ENCODE data around the gene KCNK5. TPM values are rescaled to one million over a fixed set of nuclear protein-coding genes. Genes with fewer than 3 reads are reported as not detected.

The KCNK5 gene, protein sequence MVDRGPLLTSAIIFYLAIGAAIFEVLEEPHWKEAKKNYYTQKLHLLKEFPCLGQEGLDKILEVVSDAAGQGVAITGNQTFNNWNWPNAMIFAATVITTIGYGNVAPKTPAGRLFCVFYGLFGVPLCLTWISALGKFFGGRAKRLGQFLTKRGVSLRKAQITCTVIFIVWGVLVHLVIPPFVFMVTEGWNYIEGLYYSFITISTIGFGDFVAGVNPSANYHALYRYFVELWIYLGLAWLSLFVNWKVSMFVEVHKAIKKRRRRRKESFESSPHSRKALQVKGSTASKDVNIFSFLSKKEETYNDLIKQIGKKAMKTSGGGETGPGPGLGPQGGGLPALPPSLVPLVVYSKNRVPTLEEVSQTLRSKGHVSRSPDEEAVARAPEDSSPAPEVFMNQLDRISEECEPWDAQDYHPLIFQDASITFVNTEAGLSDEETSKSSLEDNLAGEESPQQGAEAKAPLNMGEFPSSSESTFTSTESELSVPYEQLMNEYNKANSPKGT
- total RNA-seq (1 to 10 TPM; 1.1 to 1.9 (median 1.4) TPM), polyA plus RNA-seq (1.4 TPM)
- long read RNA-seq, donor 1, partial matches to known transcripts: 1 of 3 reads
- long read RNA-seq, donor 1, other reads (novel, unspliced or antisense): 1 of 3 reads
- long read RNA-seq, donor 2, partial matches to known transcripts: 1 of 1 reads
- long read RNA-seq, donor 2, other reads (novel, unspliced or antisense): 0 of 1 reads
- long read RNA-seq, donor 3, partial matches to known transcripts: 0 of 3 reads
- long read RNA-seq, donor 3, other reads (novel, unspliced or antisense): 1 of 3 reads
- long read RNA-seq, donor 4, partial matches to known transcripts: 0 of 1 reads
- long read RNA-seq, donor 4, other reads (novel, unspliced or antisense): 0 of 1 reads

DNA sequence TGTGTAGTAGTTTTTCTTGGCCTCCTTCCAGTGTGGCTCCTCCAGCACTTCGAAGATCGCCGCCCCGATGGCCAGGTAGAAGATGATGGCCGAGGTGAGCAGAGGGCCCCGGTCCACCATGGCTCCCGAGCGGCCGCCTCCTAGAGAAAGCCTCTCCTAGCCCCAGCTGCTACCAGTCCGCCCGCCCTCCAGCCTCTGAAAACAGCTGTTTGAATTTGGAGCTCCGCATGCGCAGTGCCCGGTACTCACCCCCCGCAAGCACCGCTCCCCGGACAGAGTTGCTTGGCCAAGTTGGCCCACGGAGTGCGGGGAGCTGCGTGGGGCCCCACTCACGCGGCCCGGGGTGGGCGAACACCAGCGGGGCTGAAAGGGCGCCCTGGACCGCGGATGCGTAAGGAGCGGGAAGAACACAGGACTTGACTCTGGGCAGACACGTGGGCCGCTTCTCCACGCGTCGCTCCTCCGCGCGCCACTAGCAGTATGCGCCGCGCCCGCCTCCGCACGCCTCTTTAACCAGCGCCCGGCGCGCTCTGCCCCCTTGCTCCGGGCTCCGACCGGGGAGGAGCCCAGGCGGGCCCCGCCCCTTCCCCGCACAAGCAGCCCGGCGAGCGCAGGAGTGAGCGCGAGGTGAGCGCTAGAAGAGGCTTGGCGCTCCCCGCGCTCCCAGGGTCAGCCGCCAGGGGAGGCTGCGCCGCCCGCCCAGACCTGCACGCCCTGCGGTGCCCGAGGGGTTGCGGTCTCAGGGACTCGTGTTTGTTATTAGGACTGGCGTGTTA, at the start of gene KCNK5:
KCNK5 (minus strand) TSS at position 484 of the 776 bp plus-strand sequence; CDS start at position 120, 364 bp downstream.
- no peaks in the 10 kb centered on the region for H3K4me1 ChIP-seq (ENCODE audit: control insufficient read depth, insufficient read depth, low read length)
- no peak within 1 kb of the TSS for H3K27ac ChIP-seq (ENCODE audit: low read length)
- H3K27me3 ChIP-seq (ENCODE audit: control insufficient read depth, insufficient read depth): no peaks in the 10 kb centered on the region
- DNase-seq (peak; percentile 80 to 92 (median 87)), ATAC-seq (peak; percentile 93 to 94)
- intact Hi-C loops (cut with DNase I): no loop called here
- 2% methylated on average over 73 of the region's 73 CpGs for WGBS
- peak within 1 kb of the TSS; percentile 15 for H3K4me3 ChIP-seq (ENCODE audit: low read length)
- no peaks in the 10 kb centered on the region for H3K9me3 ChIP-seq (ENCODE audit: control insufficient read depth, low read length)

DNA sequence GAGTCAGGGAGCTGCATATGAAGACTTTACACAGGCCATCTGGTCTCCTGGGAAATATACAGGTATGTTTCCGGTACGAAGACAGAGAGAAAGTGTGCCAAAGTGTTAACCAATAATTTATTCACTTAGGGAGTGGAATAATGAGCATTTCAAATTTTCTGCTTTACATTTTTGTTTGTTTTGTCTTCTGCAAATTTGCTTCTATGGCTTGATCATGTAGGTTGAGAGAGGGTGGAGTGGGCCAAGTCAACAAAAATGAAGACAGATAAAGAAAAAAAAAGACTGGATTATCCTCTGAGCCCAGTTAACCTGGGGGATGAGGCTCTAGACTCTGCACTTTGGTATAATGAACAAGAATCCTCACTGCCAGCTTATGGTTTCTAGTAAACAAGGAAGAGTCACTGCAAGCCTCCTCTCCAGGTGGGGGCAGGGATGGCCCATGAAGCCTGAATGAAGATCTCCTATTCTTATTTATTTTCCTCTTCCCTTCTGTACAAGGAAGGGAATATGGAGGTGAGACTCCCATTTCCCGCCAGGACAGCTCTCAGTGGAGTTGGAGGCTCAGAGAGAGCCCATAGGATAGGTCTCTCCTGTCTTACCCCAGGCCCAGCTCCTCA, 47.2 kb upstream of the KCNK5 start:
- ATAC-seq (no peak), DNase-seq (no peak)
- Histone ChIP-seq H3K4me3 (ENCODE audit: low read length) (no peak overlapping the region), H3K4me1 (ENCODE audit: control insufficient read depth, insufficient read depth, low read length) (no peaks in the 10 kb centered on the region), H3K27me3 (ENCODE audit: control insufficient read depth, insufficient read depth) (no peaks in the 10 kb centered on the region), H3K27ac (ENCODE audit: low read length) (no peak overlapping the region), H3K9me3 (ENCODE audit: control insufficient read depth, low read length) (no peaks in the 10 kb centered on the region)
- 78% methylated on average over 3 of the region's 3 CpGs for WGBS
- intact Hi-C loops (cut with DNase I): no loop called here

DNA sequence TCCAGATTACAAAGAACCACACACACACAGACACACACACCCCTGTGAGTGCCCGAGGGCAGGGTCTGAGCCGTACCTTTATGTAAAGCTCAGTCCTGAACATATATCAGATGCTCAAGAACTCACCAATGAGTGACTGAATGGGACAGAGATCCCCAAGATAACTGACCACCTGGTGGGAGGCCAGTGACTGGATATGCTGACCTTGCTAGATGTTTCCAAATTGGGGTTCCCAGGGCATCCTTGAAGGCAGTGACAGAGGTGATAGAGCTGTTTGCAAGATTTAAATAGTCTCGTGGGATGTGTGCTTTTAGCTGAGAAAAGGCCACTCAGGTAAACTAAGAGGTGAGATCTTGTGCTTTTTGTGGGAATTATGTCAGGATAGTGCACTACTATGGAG, 45.6 kb upstream of the KCNK5 start:
- H3K4me1 ChIP-seq (ENCODE audit: control insufficient read depth, insufficient read depth, low read length): no peaks in the 10 kb centered on the region
- H3K9me3 ChIP-seq (ENCODE audit: control insufficient read depth, low read length): no peaks in the 10 kb centered on the region
- H3K27me3 ChIP-seq (ENCODE audit: control insufficient read depth, insufficient read depth): no peaks in the 10 kb centered on the region
- WGBS: 80% methylated on average over 3 of the region's 3 CpGs
- DNase-seq: no peak
- H3K4me3 ChIP-seq (ENCODE audit: low read length): no peak overlapping the region
- intact Hi-C loops (cut with DNase I): no loop called here
- no peak overlapping the region for H3K27ac ChIP-seq (ENCODE audit: low read length)
- no peak for ATAC-seq

DNA sequence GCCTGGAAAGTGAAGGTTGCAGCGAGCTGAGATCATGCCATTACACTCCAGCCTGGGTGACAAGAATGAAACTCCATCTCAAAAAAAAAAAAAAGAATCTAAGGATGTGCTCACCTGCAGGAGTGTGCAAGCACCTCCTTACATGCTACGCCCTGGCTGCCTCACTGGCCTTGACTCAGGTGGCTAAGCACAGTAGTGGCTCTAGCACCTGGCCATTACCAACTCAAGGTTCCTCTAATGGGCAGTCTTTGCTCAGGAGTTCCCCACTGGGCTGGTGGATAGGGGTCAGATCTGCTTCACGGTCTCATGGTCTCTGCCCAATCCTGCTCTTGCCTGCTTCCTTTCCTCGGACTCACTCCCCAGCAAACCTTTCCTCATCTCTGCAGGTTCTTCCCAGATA, 45.2 kb upstream of the KCNK5 start:
- no peaks in the 10 kb centered on the region for H3K27me3 ChIP-seq (ENCODE audit: control insufficient read depth, insufficient read depth)
- intact Hi-C loops (cut with DNase I): no loop called here
- H3K27ac ChIP-seq (ENCODE audit: low read length): no peak overlapping the region
- H3K4me3 ChIP-seq (ENCODE audit: low read length): no peak overlapping the region
- H3K4me1 ChIP-seq (ENCODE audit: control insufficient read depth, insufficient read depth, low read length): no peaks in the 10 kb centered on the region
- H3K9me3 ChIP-seq (ENCODE audit: control insufficient read depth, low read length): no peaks in the 10 kb centered on the region
- no peak for ATAC-seq
- 63% methylated on average over 4 of the region's 4 CpGs for WGBS
- no peak for DNase-seq

DNA sequence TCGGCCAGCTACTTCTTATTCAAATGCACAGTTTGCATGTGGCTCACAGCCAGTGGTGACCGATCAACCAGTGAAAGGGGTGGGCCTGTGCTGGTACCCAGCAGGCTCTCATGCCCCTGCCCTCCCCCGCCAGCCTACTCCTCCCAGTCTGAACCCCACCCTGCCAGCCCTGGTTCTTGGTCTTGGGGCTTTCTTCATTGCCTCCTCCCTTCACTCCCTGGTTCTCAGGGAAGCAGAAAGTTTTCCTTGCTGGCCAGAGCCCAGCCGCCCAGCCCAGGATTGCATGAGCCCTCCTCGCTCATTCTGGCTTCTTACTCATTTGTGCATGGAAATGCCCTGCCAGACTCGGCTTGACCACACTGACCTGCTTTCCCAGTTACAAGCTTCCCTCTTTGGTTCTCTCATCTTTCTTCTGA, 44.1 kb upstream of the KCNK5 start:
- DNase-seq: peak in 1 of 3 donors; percentile 52
- WGBS: 56% methylated on average over 6 of the region's 6 CpGs
- Histone ChIP-seq H3K27me3 (ENCODE audit: control insufficient read depth, insufficient read depth) (no peaks in the 10 kb centered on the region), H3K9me3 (ENCODE audit: control insufficient read depth, low read length) (no peaks in the 10 kb centered on the region), H3K27ac (ENCODE audit: low read length) (no peak overlapping the region), H3K4me1 (ENCODE audit: control insufficient read depth, insufficient read depth, low read length) (no peaks in the 10 kb centered on the region), H3K4me3 (ENCODE audit: low read length) (no peak overlapping the region)
- intact Hi-C loops (cut with DNase I): no loop called here
- peak; percentile 43 to 50 for ATAC-seq

DNA sequence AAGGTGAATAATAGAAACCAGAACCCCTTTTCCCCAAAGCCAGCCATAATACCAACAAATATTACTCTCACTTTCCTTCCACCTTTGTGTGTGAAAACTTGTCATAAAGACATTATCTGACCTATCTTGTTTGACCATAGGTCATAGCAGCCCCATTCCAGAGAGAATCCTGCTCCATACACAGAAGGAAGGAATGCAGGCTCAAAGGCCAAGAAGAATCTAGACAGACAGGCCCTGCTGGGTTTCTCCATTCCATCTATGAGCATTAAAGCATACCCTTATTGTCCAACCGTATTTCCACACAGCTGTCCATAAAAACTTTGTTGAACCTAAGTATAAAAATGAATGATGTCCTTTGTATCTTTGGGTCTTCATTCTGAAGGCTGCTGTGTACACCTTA, 40.7 kb upstream of the KCNK5 start:
- ATAC-seq: no peak
- no peak overlapping the region for H3K4me3 ChIP-seq (ENCODE audit: low read length)
- no peaks in the 10 kb centered on the region for H3K27me3 ChIP-seq (ENCODE audit: control insufficient read depth, insufficient read depth)
- DNase-seq: no peak
- intact Hi-C loops (cut with DNase I): no loop called here
- no peaks in the 10 kb centered on the region for H3K9me3 ChIP-seq (ENCODE audit: control insufficient read depth, low read length)
- no peak overlapping the region for H3K27ac ChIP-seq (ENCODE audit: low read length)
- 82% methylated on average over 1 of the region's 1 CpG for WGBS
- H3K4me1 ChIP-seq (ENCODE audit: control insufficient read depth, insufficient read depth, low read length): no peaks in the 10 kb centered on the region

DNA sequence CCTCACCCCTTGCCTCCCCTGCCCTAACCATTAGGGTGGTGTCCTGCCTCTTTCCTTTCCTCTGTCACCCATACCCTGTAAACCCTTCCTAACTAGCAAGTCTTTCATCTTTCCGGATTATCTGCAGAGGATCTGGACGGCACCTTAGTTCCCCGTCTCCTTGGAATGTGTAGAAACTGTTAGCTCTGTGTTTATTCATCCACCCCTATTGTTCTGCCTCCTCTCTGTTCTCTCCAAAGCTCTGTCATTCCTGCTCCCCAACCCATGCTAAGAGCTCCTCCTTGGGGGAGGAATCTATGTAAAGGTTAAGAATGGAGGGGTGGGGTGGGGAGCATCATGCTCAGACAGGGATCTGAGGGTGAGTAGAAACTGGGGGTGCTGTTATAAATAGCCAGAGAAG, 39.4 kb upstream of the KCNK5 start:
- Histone ChIP-seq H3K27ac (ENCODE audit: low read length) (no peak overlapping the region), H3K9me3 (ENCODE audit: control insufficient read depth, low read length) (no peaks in the 10 kb centered on the region), H3K4me1 (ENCODE audit: control insufficient read depth, insufficient read depth, low read length) (no peaks in the 10 kb centered on the region), H3K27me3 (ENCODE audit: control insufficient read depth, insufficient read depth) (no peaks in the 10 kb centered on the region), H3K4me3 (ENCODE audit: low read length) (no peak overlapping the region)
- DNase-seq: no peak
- intact Hi-C loops (cut with DNase I): no loop called here
- 74% methylated on average over 3 of the region's 3 CpGs for WGBS
- no peak for ATAC-seq

DNA sequence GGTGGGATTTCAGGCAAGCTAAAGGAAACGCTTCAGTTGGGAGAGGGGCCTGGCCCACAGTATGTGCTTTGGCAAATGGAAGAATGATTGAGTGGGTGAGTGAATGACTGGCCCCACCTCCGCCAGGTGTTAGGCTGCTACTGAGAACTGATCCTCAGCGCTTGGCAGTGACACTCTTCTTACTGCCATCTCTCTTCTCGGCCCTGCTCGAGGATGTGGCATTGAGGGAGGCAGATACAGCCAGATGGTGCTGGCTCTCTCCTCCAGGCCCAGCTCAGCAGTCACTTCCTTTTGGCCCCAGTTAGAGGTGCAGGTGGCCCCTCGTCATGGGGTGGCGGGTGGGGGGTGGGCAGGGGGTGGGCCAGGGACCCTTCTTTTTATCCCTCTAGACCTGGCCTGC, 38.9 kb upstream of the KCNK5 start:
- ATAC-seq: no peak
- H3K4me3 ChIP-seq (ENCODE audit: low read length): no peak overlapping the region
- no peak overlapping the region for H3K27ac ChIP-seq (ENCODE audit: low read length)
- intact Hi-C loops (cut with DNase I): no loop called here
- no peaks in the 10 kb centered on the region for H3K27me3 ChIP-seq (ENCODE audit: control insufficient read depth, insufficient read depth)
- H3K4me1 ChIP-seq (ENCODE audit: control insufficient read depth, insufficient read depth, low read length): no peaks in the 10 kb centered on the region
- WGBS: 75% methylated on average over 7 of the region's 7 CpGs
- H3K9me3 ChIP-seq (ENCODE audit: control insufficient read depth, low read length): no peaks in the 10 kb centered on the region
- no peak for DNase-seq

DNA sequence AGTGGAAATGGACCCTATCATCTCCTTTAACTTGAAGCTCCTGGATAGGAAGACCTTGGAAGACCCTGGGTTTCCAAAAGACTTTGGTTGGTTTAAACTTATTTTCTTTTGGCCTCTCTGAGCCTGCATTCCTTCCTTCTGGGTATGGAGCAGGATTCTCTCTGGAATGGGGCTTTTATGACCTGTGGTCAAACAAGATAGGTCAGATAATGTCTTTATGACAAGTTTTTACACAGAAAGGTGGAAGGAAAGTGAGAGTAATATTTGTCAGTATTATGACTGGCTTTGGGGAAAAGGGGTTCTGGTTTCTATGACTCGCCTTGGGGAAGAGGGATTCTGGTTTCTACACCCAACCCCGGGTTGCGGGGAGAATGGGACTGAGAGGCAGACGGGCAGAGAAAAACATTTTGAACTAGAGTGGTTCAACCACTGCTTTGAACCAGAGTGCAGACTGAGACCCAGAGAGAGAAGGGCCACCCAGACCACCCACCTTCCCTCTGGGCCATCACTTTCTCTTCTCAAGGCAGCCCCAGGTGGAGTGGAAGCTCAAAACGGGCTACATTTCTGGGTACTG, 37.6 kb upstream of the KCNK5 start:
- H3K27ac ChIP-seq (ENCODE audit: low read length): no peak overlapping the region
- H3K4me3 ChIP-seq (ENCODE audit: low read length): no peak overlapping the region
- no peak for DNase-seq
- ATAC-seq: no peak
- WGBS: 87% methylated on average over 5 of the region's 5 CpGs
- no peaks in the 10 kb centered on the region for H3K27me3 ChIP-seq (ENCODE audit: control insufficient read depth, insufficient read depth)
- intact Hi-C loops (cut with DNase I): no loop called here
- no peaks in the 10 kb centered on the region for H3K9me3 ChIP-seq (ENCODE audit: control insufficient read depth, low read length)
- H3K4me1 ChIP-seq (ENCODE audit: control insufficient read depth, insufficient read depth, low read length): no peaks in the 10 kb centered on the region

DNA sequence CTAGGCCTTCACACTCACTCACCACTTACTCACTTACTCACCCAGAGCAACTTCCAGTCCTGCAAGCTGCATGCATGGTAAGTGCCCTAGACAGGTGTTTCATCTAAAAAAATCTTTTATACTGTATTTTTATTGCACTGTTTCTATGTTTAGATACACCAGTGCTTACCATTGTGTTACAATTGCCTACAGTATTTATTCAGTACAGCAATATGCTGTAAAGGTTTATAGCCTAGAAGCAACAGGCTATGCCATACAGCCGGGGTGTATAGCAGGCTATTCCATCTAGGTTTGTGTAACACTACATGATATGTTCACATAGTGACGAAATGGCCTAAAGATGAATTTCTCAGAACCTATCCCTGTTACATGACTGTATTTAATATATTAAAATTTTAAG, 37.1 kb upstream of the KCNK5 start:
- ATAC-seq (no peak), DNase-seq (no peak)
- Histone ChIP-seq H3K9me3 (ENCODE audit: control insufficient read depth, low read length) (no peaks in the 10 kb centered on the region), H3K4me1 (ENCODE audit: control insufficient read depth, insufficient read depth, low read length) (no peaks in the 10 kb centered on the region), H3K4me3 (ENCODE audit: low read length) (no peak overlapping the region), H3K27me3 (ENCODE audit: control insufficient read depth, insufficient read depth) (no peaks in the 10 kb centered on the region), H3K27ac (ENCODE audit: low read length) (no peak overlapping the region)
- WGBS: 85% methylated on average over 2 of the region's 2 CpGs
- intact Hi-C loops (cut with DNase I): no loop called here
